Naive thymus-derived CD8-positive, alpha-beta T cell (primary cell): ENCODE results near the gene SSC5D. TPM values are rescaled to one million over a fixed set of nuclear protein-coding genes. Genes with fewer than 3 reads are reported as not detected.

Experiments used
- ATAC-seq, 2 donors: fragments of 150-1000 bp; cut with Tn5 transposase in 1 of 2; sonication (Bioruptor Pico), chemical (Tn5 transposase) in 1 of 2; 1 replicate in 1 of 2; 2 replicates in 1 of 2; pipeline ENCODE4 v1.10.0; 2021; ENCODE audit warnings: mild to moderate bottlenecking in 2 of 2, moderate library complexity in 2 of 2
- POLR2A ChIA-PET: fragments of 350-600 bp; sonication (Branson Sonifier 250); formaldehyde crosslinking; loops from one replicate; lab custom pipeline; 2021; ENCODE audit warnings: antibody characterized with exemption; lab: Charles Lee
- DNase-seq, 10 donors: peaks; one replicate each; pipeline versions ENCODE4 v3.0.0 to v3.0.0-alpha.2; 2020 to 2022
- H3K27ac Mint-ChIP-seq, 10 donors: one replicate each; pipeline ENCODE4 v1.8.0; 2020 to 2022; ENCODE audit warnings: mild to moderate bottlenecking in 10 of 10, mixed read lengths in 10 of 10, moderate library complexity in 4 of 10, inconsistent platforms in 1 of 10
- H3K27me3 Mint-ChIP-seq, 5 donors: one replicate each; pipeline ENCODE4 v1.8.0; 2021 to 2022; ENCODE audit warnings: mixed read lengths in 5 of 5
- H3K36me3 Mint-ChIP-seq, 3 donors: one replicate each; pipeline ENCODE4 v1.8.0; 2020 to 2022; ENCODE audit warnings: mixed read lengths in 3 of 3, mild to moderate bottlenecking in 2 of 3, inconsistent platforms in 1 of 3
- H3K4me1 Mint-ChIP-seq, 4 donors: one replicate each; pipeline ENCODE4 v1.8.0; 2021 to 2022; ENCODE audit warnings: mixed read lengths in 4 of 4
- H3K4me3 Mint-ChIP-seq, 10 donors: one replicate each; pipeline ENCODE4 v1.8.0; 2020 to 2022; ENCODE audit warnings: mild to moderate bottlenecking in 10 of 10, mixed read lengths in 10 of 10, moderate library complexity in 6 of 10, inconsistent platforms in 1 of 10
- H3K9me3 Mint-ChIP-seq, 9 donors: one replicate each; pipeline ENCODE4 v1.8.0; 2020 to 2022; ENCODE audit warnings: mixed read lengths in 9 of 9, mild to moderate bottlenecking in 3 of 9, inconsistent platforms in 1 of 9, moderate library complexity in 1 of 9
- polyA plus RNA-seq, 3 donors: library from polyadenylated mRNA; unstranded; fragments of 300-500 nt; fragmentation: Illumina TruSeq; gene quantifications; one replicate each; pipeline ENCODE4 v1.2.3, GENCODE V29; 2021
- total RNA-seq, 8 experiments: library from RNA in 2 of 8; stranded (reverse) in 2 of 8; gene quantifications; one replicate each; pipeline ENCODE4 v1.2.3 and lab custom pipeline; 2021 to 2026

SSC5D gene
- total and polyA plus RNA-seq, 5 experiments from 2014 or later, result 0.02 to 1.4 (median 0.72) TPM; not detected in 1

DNA sequence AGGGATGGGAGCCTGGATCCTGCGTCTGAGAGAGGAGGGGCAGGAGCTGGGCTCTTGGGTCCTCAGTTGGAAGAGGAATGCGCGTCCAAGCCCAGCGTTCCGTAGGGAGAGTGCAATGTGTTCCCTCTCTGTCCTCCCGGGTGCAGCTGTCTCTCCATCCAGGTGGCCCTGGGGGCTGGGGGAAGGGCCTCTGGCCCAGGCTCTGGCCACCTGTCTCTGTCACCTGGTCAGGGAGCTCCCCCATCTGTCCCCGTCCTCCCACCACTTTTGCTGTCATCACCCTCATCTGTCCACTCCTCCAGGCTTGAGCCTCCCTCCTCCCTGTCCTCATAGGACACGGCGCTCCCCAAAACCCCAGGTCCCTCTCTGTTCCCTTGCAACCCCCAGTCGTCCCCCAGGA, 52.4 kb downstream of the SSC5D start:
- H3K9me3 Mint-ChIP-seq, result peaks cover 0 to 10% (median 0%) of the 10 kb centered on the region in 9 donors
- H3K27me3 Mint-ChIP-seq, result peaks cover 5 to 18% (median 9%) of the 10 kb centered on the region in 5 donors
- no peaks in the 10 kb centered on the region for H3K36me3 Mint-ChIP-seq
- ATAC-seq, result no peak
- no peak overlapping the region for H3K4me3 Mint-ChIP-seq
- POLR2A ChIA-PET, result no interaction called here
- no peak for DNase-seq
- H3K27ac Mint-ChIP-seq, result no peak overlapping the region
- peaks cover 0 to 3% (median 0%) of the 10 kb centered on the region in 4 donors for H3K4me1 Mint-ChIP-seq

DNA sequence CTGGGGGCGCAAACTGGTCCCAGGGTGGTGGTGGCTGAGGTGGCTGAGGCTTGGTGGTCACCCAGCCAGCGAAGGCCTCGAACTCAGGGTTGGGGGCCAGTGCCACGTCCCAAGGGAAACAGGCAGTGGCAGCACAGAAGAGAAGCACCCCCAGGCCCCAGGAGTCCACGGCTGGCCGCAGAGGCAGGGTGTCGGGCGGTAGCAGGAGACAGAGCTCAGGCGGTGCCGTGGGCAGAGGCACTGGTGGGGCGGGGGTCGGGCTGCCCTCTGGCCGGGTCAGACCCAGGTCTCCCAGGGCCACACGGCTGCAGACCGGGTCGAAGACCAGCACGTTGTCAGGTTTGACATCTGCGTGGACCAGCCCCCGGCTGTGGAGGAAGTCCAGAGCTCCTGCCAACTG, 52.9 kb downstream of the SSC5D start:
- Mint-ChIP-seq H3K4me3 (no peak overlapping the region), H3K27ac (no peak overlapping the region), H3K4me1 (peaks cover 0 to 4% (median 0%) of the 10 kb centered on the region in 4 donors), H3K27me3 (peaks cover 6 to 23% (median 13%) of the 10 kb centered on the region in 5 donors), H3K36me3 (no peaks in the 10 kb centered on the region), H3K9me3 (peaks cover 0 to 10% (median 0%) of the 10 kb centered on the region in 9 donors)
- ATAC-seq (no peak), DNase-seq (no peak)
- POLR2A ChIA-PET, result no interaction called here

DNA sequence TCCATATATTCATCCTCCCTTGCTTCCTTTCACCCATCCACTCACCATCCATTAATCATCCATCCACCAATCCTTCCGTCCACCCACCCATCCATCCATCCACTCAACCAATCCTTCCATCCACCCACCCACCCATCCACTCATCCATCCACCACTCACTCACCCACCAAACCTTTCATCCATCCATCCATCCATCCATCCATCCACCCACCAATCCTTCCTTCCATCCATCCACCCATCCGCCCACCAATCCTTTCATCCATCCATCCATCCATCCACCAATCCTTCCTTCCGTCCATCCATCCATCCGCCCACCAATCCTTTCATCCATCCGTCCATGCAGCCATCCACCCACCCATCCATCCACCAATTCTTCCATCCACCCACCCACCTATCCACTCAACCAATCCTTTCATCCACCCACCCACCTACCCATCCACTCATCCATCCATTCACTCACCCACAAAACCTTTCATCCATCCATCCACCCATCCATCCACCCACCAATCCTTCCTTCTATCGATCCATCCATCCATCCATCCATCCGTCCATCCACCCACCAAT, 54.1 kb downstream of the SSC5D start:
- Mint-ChIP-seq H3K4me1 (peaks cover 0 to 5% (median 3%) of the 10 kb centered on the region in 4 donors), H3K27me3 (peaks cover 6 to 30% (median 23%) of the 10 kb centered on the region in 5 donors), H3K9me3 (peaks cover 0 to 10% (median 0%) of the 10 kb centered on the region in 9 donors), H3K4me3 (no peak overlapping the region), H3K36me3 (no peaks in the 10 kb centered on the region), H3K27ac (no peak overlapping the region)
- POLR2A ChIA-PET, result no interaction called here
- DNase-seq (no peak), ATAC-seq (no peak)

DNA sequence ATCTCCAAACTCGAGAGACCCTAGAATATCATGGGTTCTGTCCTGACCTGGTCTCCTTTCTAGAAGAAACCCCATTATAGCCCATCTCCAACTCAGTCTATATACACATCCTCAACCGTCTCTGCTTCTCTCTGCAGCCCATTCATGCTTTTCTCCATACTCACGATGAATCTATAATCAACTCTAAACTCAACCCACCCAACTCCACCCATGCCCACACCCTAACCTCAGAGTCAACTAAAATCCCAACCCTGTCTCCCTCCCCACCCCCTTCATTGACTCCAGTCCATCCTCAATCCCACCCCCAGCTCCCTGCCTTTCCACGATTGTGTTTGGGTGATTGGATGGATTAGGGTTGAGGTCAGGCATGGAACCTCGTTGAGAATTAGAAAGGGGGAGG, 55.3 kb downstream of the SSC5D start:
- no peaks in the 10 kb centered on the region for H3K36me3 Mint-ChIP-seq
- peaks cover 0 to 6% (median 4%) of the 10 kb centered on the region in 4 donors for H3K4me1 Mint-ChIP-seq
- peaks cover 0 to 10% (median 0%) of the 10 kb centered on the region in 9 donors for H3K9me3 Mint-ChIP-seq
- ATAC-seq, result no peak
- H3K27ac Mint-ChIP-seq, result no peak overlapping the region
- no peak overlapping the region for H3K4me3 Mint-ChIP-seq
- no peak for DNase-seq
- POLR2A ChIA-PET, result no interaction called here
- peaks cover 6 to 36% (median 32%) of the 10 kb centered on the region in 5 donors for H3K27me3 Mint-ChIP-seq

DNA sequence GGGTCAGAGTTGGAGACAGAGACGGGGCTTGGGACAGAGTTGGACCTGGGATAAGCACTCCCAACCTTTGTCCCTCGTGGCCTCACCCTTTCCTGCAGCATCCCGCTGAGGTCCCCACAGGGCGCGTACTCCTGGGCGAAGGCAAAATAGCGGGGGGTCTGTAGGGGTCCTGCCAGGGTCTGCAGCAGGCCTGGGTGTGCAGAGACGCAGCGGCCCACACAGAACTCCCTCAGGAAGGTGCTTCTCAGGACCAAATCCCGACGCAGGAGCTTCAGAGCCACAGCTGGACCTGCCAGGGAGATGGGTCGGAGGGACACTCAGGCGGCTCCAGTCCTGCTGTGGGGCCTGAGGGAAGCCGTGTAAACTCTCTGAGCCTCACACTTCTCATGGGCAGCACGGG, 55.8 kb downstream of the SSC5D start:
- Mint-ChIP-seq H3K4me3 (no peak overlapping the region), H3K9me3 (peaks cover 0 to 10% (median 0%) of the 10 kb centered on the region in 9 donors), H3K27ac (no peak overlapping the region), H3K27me3 (peaks cover 6 to 36% (median 32%) of the 10 kb centered on the region in 5 donors), H3K36me3 (no peaks in the 10 kb centered on the region), H3K4me1 (peaks cover 0 to 6% (median 4%) of the 10 kb centered on the region in 4 donors)
- no peak for ATAC-seq
- POLR2A ChIA-PET, result no interaction called here
- DNase-seq, result no peak

DNA sequence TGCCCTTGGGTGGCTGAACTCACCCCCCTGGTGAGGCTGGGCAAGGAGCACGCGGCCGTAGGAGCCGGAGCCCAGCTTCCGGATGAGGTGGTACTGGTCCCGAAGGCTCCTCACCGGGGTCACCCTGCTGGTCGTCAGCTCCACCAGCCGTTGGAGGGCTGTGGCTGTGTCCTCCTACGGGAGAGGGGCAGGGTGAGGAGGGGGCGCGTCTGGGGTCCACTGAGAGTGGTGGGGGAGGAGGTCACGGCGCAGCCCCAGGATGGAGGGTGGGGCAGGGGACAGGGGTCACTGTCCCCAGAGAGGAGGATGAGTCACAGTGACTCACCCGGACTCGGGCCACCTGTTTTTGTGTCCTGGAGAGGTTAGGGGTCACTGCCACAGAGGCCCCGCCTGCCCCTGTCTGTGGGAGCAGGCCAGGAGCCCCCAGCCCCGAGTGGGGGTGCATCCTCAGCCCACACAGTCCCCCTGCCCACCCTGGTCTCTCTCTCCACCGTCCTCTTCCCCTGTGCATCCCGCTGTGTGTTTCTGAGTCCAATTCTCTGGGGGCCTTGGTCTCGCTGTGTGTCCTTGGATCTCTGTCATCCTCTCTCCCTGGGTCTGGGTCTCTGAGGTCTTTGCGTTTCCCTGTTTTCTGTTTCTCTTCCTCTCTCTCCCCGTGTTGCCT, 56.7 kb downstream of the SSC5D start:
- H3K36me3 Mint-ChIP-seq, result no peaks in the 10 kb centered on the region
- no peak for DNase-seq
- H3K4me1 Mint-ChIP-seq, result peaks cover 0 to 6% (median 4%) of the 10 kb centered on the region in 4 donors
- H3K4me3 Mint-ChIP-seq, result no peak overlapping the region
- POLR2A ChIA-PET, result no interaction called here
- ATAC-seq, result no peak
- peaks cover 6 to 39% (median 34%) of the 10 kb centered on the region in 5 donors for H3K27me3 Mint-ChIP-seq
- H3K9me3 Mint-ChIP-seq, result peaks cover 0 to 10% (median 0%) of the 10 kb centered on the region in 9 donors
- peak overlapping the region in 1 of 10 donors; percentile 44 for H3K27ac Mint-ChIP-seq

DNA sequence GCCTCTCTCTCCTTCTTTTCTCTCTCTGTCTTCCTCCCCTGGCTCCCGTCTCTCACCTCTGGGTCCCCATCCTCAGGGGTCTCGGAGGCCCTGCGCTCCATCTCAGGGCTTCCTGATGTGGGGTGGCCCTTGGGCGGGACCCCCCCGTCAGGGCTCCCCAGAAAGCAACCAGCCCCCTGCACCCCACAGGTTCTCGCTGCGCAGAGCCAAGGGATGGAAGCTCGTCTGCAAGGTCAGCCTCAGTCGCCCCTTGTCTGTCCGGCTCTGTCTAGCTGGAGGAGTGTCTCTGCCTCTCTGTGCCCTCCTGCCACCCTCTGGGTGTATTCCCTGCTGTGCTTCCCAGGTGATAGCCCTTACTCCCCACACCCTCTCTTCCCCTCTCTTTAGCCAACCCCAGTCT, 57.2 kb downstream of the SSC5D start, which contains the start of gene SBK3:
TSS of gene SBK3 (minus strand) at position 101 of the 400 bp plus-strand sequence. CDS start at position 101, 0 bp downstream.
- peaks cover 0 to 6% (median 4%) of the 10 kb centered on the region in 4 donors for H3K4me1 Mint-ChIP-seq
- no peak for ATAC-seq

DNA sequence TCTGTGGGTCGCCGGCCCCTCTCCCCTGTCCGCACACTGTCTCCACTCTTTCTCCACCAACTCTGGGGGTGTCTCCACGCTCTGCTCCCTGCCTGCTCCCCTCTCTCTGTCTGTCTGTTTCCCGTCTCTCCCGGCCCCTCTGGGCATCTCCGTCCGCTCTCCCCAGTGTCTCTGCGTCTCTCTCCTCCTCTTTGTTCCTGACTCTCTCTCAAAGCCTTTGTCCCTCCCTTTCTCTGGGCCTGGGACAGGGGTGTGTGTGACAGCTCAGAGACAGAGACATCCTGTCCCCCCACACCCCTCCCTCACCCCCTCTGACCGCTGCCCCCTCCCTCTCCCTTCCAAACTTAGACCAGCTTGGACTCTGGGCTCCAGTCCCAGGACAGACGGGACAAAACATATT, 57.8 kb downstream of the SSC5D start:
- H3K4me1 Mint-ChIP-seq, result peaks cover 0 to 6% (median 4%) of the 10 kb centered on the region in 4 donors
- H3K27me3 Mint-ChIP-seq, result peaks cover 6 to 39% (median 39%) of the 10 kb centered on the region in 5 donors
- POLR2A ChIA-PET, result no interaction called here
- DNase-seq (no peak), ATAC-seq (no peak)
- H3K27ac Mint-ChIP-seq, result no peak overlapping the region
- H3K9me3 Mint-ChIP-seq, result peaks cover 0 to 10% (median 0%) of the 10 kb centered on the region in 9 donors
- no peaks in the 10 kb centered on the region for H3K36me3 Mint-ChIP-seq
- H3K4me3 Mint-ChIP-seq, result no peak overlapping the region

More for the DNA sequence above, 57.2 kb downstream of the SSC5D start, which contains the start of gene SBK3:
- H3K27me3 Mint-ChIP-seq, result peaks cover 6 to 39% (median 39%) of the 10 kb centered on the region in 5 donors
- POLR2A ChIA-PET, result no interaction called here
- H3K27ac Mint-ChIP-seq, result peak within 1 kb of the TSS in 1 of 10 donors; percentile 44
- no peak for DNase-seq
- H3K4me3 Mint-ChIP-seq, result no peak within 1 kb of the TSS
- peaks cover 0 to 10% (median 0%) of the 10 kb centered on the region in 9 donors for H3K9me3 Mint-ChIP-seq
- no peaks in the 10 kb centered on the region for H3K36me3 Mint-ChIP-seq

DNA sequence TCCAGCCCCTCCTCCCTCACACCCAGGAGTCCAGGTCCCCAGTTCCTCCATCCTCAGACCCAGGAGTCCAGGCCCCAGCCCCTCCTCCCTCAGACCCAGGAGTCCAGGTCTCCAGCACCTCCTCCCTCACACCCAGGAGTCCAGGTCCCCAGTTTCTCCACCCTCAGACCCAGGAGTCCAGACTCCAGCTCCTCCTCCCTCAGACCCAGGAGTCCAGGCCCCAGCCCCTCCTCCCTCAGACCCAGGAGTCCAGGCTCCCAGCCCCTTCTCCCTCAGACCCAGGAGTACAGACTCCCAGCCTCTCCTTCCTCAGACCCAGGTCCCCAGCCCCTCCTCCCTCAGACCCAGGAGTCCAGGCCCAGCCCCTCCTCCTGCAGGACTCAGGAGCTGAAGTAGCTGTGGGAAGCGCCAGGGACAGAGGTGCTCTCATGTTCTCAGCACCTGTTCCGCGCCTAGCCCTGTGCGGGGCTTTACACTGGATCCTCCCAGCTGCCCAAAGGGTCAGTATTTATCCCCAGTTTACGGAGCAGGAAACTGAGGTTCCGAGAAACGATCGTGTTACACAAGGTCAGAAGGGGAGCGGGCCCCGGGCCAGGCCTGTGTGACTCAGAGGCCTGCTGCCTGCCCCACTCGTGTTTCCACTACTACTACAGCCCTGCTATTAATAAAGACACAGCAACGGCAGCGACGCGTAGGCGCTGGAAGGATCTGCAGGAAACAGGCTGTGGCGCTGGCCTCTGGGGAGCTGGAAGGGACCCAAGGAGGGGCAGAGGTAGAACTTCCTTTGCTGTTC, 58.8 kb downstream of the SSC5D start:
- ATAC-seq (no peak), DNase-seq (no peak)
- POLR2A ChIA-PET, result no interaction called here
- Mint-ChIP-seq H3K9me3 (peaks cover 0 to 10% (median 0%) of the 10 kb centered on the region in 9 donors), H3K27me3 (peaks cover 3 to 39% (median 34%) of the 10 kb centered on the region in 5 donors), H3K27ac (peak overlapping the region in 1 of 10 donors; percentile 38), H3K36me3 (no peaks in the 10 kb centered on the region), H3K4me3 (no peak overlapping the region), H3K4me1 (peaks cover 0 to 6% (median 4%) of the 10 kb centered on the region in 4 donors)

DNA sequence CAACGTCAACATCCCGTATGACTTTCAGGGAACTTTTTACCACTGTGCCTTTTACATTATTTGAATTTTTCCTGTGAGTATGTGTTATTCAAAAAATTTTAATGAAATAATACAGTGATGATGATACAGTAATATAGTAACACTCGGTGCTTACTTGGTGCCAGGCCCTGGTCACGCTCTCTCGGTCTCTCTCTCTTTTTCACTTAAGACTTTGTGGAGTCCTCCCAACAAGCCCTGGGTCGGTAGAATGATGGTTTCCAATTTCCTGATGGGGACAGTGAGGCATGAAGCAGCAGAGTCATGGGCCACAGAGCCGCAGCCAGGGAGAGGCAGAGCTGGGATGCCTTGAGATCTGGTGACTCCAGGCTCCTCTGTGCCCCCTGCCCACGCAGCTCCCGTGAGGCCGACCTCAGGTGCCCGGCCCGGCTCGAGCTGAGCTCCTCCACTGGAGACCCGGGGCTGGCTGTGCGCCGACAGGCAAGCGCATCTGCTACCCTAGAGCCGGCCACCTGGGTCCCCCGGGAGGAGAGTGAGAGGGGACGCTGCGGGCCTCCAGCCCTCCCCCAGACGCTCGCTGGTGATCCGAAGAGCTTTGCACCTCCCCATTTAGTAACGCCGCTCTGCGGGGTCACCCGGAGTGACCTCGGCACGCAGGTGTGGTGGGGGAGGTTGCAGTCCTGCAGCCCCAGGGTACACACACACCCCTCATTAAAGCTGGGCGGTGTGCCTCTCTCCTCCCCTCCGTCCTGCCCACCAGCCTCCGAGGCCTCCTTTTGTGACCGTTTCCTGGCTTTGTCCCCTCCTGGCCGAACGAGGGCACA, 61.5 kb downstream of the SSC5D start:
- H3K4me1 Mint-ChIP-seq, result peaks cover 0 to 6% (median 4%) of the 10 kb centered on the region in 4 donors
- peaks cover 0 to 53% (median 27%) of the 10 kb centered on the region in 5 donors for H3K27me3 Mint-ChIP-seq
- no peak overlapping the region for H3K4me3 Mint-ChIP-seq
- POLR2A ChIA-PET, result no interaction called here
- no peaks in the 10 kb centered on the region for H3K36me3 Mint-ChIP-seq
- H3K27ac Mint-ChIP-seq, result no peak overlapping the region
- ATAC-seq (no peak), DNase-seq (no peak)
- H3K9me3 Mint-ChIP-seq, result peaks cover 0 to 2% (median 0%) of the 10 kb centered on the region in 9 donors

DNA sequence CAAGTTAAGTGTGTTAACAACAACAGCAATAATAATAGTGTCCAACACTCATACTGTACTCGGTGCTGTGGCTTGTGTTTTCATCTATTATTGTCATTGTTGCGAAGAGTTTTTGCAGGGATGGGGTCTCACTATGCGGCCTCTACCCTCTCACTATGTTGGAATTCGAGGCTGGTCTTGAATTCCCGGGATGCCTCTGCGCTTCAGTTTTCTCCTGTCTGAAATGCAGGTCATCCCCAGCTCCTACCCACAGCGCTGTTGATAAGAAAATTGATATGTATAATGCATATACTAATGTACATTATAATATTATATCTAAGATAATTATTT, 62.0 kb downstream of the SSC5D start:
- DNase-seq (no peak), ATAC-seq (no peak)
- no peak overlapping the region for H3K4me3 Mint-ChIP-seq
- peaks cover 0 to 48% (median 24%) of the 10 kb centered on the region in 5 donors for H3K27me3 Mint-ChIP-seq
- H3K27ac Mint-ChIP-seq, result no peak overlapping the region
- H3K4me1 Mint-ChIP-seq, result peaks cover 0 to 4% (median 4%) of the 10 kb centered on the region in 4 donors
- POLR2A ChIA-PET, result no interaction called here
- H3K9me3 Mint-ChIP-seq, result peaks cover 0 to 2% (median 0%) of the 10 kb centered on the region in 9 donors
- H3K36me3 Mint-ChIP-seq, result no peaks in the 10 kb centered on the region

DNA sequence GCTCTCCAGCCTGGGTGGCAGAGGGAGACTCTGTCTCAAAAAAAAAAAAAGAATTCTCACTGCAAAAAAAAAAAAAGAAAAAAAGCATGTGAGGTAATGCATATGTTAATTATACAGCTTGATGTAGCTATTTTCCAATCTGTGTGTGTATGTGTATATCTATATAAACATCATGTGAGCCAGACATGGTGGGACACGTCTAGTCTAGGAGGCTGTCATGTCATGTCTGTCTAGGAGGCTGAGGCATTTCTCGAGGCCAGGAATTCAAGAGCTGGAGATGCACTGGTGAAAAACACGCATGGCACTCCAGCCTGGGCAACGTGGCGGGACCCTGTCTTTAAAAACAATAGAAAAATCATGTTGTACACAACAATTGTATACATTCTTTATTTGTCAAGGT, 64.0 kb downstream of the SSC5D start:
- H3K27ac Mint-ChIP-seq, result no peak overlapping the region
- ATAC-seq (no peak), DNase-seq (no peak)
- peaks cover 0 to 32% (median 11%) of the 10 kb centered on the region in 5 donors for H3K27me3 Mint-ChIP-seq
- H3K4me3 Mint-ChIP-seq, result no peak overlapping the region
- H3K36me3 Mint-ChIP-seq, result no peaks in the 10 kb centered on the region
- POLR2A ChIA-PET, result interaction anchor here (0.6 to 0.7 kb wide), 2 partner anchors 22 to 131 kb away, joined by 4 to 6 read pairs; no protein-coding TSS in a partner anchor
- H3K4me1 Mint-ChIP-seq, result peaks cover 0 to 2% (median 2%) of the 10 kb centered on the region in 4 donors
- H3K9me3 Mint-ChIP-seq, result no peaks in the 10 kb centered on the region
